WTC11 (cell line): ENCODE results near the gene TMEM72.

ENCODE experiments used
- CTCF ChIP-seq: fragments of 200-600 bp; IDR thresholded peaks from 2 replicates; pipeline ENCODE4 v1.8.0; 2022; ENCODE audit warnings: antibody characterized with exemption
- EMX1 ChIP-seq: fragments of 250-450 bp; sonication (Bioruptor Pico); IDR thresholded peaks from 2 replicates; pipeline ENCODE4 v1.8.0; 2021; ENCODE audit warnings: mild to moderate bottlenecking
- ESRRA ChIP-seq: sonication (generic); formaldehyde crosslinking; IDR thresholded peaks from 2 replicates; pipeline ENCODE4 v1.8.1; 2022; ENCODE audit warnings: mild to moderate bottlenecking, missing genetic modification reagents, borderline replicate concordance
- USF2 ChIP-seq: sonication (generic); formaldehyde crosslinking; IDR thresholded peaks from 2 replicates; pipeline ENCODE4 v1.8.1; 2023; ENCODE audit warnings: mild to moderate bottlenecking, missing genetic modification reagents, moderate library complexity
- ZNF281 ChIP-seq: sonication (generic); formaldehyde crosslinking; IDR thresholded peaks from 2 replicates; pipeline ENCODE4 v1.8.0; 2023; ENCODE audit warnings: mild to moderate bottlenecking, missing genetic modification reagents

- TF ChIP-seq ZNF281 (CRISPR knock-in tag) = no peak
- no peak for TF ChIP-seq CTCF
- no peak for TF ChIP-seq ESRRA
- TF ChIP-seq USF2 (CRISPR knock-in tag) = no peak
- no peak for TF ChIP-seq EMX1 (CRISPR knock-in tag)
These were observed 2.9 kb upstream of the TMEM72 start for GRCh38 chr10:44908066-44908749.
